Retina (tissue), 1 donor: Measurements from ENCODE around the gene ANKEF1.
A peak's percentile ranks its signal among the peaks of the same experiment; 100 is the strongest.

Experiments
- DNase-seq: peaks from one replicate; pipeline ENCODE4 v3.0.0-alpha.2; 2016

ANKEF1 gene

GRCh38 chr20:10090588-10091166, 55.9 kb downstream of the ANKEF1 start:
- peak; percentile 56 for DNase-seq

GRCh38 chr20:10093087-10093591, 58.4 kb downstream of the ANKEF1 start:
- DNase-seq = no peak

GRCh38 chr20:10094566-10095173, 59.9 kb downstream of the ANKEF1 start:
- DNase-seq = no peak

- no peak for DNase-seq
These were observed 62.0 kb downstream of the ANKEF1 start for GRCh38 chr20:10096790-10097189.

GRCh38 chr20:10105046-10105445, 70.3 kb downstream of the ANKEF1 start:
- no peak for DNase-seq
